Cortex of kidney (tissue), 1 donor: ENCODE results near the gene HPSE2.

Experiments
- DNase-seq: peaks from one replicate; lab custom pipeline; 2025; lab: John Stamatoyannopoulos, UW

Gene HPSE2

DNA sequence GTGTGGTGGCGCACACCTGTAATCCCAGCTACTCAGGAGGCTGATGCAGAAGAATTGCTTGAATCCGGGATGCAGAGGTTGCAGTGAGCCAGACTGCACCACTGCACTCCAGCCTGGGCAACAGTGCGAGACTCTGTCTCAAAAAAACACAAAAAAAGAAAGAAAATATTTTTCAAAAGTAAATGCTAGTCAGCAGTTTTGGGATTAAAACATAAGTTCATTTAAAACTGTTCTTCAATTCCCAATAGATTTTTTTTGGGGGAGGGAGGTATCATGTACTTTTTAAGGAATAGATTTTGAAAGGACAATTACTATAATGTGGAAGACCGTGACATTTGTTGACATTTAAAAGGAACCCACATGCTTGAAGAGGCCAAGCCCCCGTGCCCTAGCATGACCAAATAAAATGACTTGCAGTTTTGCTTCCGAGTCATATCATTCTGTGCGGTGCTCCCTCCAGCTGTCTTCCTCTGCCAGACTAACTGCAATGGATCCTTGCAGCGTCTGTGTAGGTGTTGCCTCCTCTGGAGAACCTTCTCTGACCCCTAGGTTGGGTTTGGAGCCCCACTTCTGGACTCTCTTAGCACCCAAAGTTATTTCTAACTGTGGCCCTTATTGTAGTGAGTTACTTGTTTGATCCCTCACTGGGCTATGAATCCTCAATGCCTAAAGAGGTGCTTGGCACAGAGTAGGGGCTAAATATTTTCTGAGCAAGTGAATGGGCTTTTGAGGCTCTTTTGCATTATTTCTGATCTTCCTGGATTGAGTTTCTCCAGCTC is 771.5 kb downstream of the HPSE2 start:
- no peak for DNase-seq

DNA sequence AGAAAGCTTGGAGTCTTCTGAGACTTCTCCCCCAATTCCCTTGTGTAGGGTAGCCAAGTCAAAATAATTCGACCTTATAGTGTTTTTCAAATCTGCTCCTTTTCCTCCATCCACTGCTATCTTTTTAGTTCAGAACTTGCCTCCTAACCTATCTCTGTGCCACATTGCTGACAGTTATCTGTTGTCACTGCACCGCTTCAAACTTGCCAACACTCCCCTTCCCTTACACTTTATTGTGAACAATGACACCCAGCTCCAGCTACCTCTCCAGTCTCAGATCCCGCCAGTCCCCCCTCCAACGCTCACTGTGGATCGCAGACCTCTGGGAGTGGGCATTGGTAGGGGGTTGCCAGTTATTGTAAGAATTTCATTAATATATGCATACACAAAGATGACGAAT is 772.6 kb downstream of the HPSE2 start:
- no peak for DNase-seq

DNA sequence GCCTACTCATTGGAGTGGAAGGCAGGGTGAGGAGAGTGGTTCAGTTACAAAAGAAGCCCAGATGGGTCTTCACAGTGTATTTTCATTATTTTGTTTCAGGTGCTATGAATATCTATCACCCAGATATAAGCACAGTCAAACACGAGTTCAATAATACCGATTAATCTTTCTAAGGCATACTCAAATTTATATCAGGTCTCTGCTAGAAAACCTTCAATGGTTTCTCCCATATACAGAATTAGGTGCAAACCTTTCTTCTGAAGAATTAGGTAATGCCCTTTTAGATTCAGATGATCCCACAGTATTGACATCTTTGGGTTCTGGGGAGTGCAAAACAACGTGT is 774.2 kb downstream of the HPSE2 start:
- DNase-seq = no peak

DNA sequence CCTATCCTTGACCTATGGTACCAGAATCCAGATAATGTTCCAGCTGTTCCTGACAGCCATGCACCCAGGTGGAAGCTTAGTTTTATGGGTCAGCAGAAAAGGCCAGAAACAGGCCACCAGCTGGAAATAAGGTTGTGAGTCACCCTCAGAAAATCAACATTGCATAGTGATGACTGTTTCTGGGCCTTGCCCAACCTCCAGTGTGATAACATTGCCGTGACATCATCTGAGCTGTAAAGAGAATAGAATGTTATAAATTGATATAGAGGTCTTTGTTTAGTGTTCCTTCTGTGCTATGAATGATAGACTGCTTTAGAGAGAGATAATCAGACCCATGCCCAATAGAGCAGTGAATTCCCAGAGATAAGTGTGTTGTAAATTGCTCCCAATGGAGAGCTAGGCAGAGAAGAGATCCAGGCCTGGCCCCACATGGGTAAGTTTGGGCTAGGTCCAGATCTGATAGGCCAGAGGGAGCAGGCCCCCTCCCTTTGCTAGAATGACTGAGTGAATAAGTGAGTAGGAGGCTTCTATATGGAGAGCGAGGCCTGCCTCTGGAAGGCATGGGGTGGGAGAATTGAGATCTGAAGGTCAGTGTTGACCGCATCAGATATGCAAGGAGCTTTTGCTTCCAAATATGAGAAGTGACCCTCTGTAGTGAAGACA is 774.7 kb downstream of the HPSE2 start:
- no peak for DNase-seq

DNA sequence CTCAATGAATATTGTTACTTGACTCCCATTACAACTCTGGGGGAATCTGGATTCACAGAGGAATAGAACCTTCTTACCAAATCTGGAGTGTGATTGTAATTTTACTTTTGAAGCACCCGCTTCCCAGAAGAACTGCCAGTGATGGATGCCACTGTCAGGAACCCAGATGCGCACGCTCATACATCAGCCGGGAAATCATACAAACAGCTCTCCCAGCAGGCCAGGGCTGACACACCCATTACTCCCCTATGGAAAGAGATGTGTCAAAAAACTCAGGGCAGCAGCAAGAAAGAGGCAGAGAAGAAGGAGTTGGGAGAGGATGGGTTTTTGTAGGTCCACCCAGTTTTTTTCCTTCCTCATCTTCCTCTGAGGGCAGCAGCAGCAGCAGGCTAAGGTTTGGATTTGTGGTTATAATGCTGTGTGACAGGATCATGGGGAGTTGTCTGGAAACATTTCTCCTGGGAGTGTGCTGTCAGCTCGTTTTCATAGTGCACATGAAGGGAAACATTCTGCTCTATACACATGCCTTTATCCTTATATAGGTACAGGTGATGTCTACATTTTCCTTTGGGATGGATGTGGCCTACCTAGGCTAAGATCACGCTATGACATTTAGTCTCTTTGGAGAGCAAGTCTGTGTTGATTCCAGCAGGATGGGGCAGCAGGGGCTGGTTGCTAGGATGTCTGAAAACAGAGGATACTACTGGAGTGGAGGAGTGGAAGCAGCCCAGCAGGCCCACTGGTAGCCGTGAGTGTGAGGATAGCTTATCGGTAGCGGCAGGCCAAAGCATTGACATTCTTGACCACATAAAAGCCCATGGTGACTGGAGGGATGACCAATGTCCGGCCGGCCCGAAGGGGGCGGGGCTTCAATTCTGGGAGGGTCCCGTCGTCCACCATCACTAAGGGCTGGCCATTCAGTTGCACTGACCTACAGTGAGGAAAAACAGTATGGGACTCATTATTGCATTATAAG is 776.6 kb downstream of the HPSE2 start:
- no peak for DNase-seq

DNA sequence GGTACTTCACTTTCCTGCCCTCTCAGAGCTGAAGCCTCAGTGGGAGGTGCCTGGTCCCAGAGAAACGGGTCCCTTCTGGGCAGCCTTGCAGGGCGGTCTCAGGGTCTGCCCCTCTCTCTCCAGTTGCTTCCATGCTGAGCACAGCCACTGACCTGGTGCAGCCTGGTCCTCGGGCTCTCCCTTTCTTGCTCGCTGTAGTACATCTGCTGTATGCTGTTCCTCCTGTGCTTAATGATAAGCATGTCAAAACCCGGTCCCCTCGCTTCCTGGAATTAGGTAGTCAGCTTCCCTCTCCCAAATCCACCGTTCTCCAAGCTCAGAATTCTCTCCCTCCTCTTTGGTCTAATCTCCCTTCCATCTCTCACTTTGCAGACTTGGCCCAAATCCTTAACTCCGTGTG is 777.9 kb downstream of the HPSE2 start:
- DNase-seq = no peak

DNA sequence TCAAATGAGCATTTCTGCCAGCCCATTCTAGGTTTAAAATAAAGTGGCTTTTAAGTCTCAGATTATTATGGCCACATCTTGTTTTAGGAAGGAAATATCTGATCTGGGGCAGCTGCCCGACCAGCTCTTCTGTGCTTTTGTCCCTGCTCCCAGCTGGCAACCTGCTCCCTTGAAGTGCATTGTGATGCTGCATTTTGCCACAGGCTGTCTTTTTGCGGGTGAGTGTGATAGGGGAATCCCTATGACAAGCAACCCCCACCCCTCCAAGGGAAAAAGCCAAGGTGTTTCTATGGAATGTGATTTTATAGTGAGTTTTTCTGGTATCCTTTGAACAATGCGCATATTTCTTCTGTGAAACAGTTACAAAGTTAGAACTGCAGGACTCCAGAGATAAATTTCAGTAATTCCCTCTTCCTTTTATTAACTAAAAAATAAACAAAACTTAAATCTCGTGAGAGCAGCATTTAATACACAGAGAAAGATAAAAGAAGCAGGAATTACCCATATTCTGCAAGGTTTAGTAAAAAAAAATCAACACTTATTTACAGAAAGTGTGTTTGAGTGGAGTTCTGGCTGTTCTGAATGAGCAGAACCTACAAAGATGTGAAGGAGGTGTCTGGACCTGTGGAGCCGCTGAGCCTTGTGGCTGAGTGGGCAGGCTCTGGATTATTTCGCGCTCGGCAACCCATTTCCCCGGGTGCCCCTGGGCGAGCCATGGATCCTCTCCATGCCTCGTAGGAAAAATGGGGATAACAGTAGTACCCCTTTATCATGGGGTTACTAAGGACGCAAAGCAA is 778.8 kb downstream of the HPSE2 start:
- no peak for DNase-seq

DNA sequence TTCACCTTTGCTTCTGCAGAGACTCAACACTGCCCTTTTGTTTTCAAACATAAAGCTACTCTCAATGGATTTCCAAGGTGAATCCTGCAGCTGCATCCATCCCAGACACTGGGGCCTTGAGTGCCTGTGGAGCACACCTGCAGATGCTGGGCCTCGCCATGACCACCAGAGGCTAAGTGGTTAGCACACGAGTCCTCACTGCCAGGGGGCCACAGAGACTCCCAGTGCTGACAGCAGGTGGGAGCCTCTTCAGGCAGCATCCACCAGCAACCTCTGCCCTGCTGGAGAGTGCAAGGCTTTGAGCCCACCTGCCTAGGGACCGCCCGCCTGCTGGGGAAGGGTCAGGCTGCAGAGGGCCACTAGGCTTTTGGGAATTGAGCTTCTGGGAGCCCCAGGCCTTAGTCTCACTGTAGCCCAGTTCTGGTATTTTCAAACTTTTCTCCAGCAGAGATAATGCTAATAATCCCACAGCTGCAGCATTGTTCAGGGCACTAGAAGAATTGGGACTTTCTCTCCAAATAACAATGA is 779.5 kb downstream of the HPSE2 start:
- no peak for DNase-seq

DNA sequence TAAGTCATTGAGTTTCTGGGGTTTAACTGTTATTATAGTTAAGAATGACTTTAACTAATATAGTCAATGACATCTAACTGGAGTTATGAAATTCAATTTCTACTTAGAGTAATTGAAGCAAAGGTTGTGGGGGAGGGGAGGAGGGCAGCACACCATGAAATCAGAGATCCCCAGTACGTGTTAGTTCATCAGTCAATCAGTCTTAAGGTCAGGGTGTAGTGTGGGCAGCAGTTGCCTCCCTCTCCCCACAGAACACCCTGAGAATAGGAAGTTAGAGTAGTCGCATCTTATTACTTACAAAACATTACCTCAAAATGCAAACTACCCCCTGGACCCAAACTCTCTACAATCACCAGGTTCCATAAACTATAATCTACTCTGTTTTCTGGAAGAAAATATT is 781.9 kb downstream of the HPSE2 start:
- DNase-seq = no peak

DNA sequence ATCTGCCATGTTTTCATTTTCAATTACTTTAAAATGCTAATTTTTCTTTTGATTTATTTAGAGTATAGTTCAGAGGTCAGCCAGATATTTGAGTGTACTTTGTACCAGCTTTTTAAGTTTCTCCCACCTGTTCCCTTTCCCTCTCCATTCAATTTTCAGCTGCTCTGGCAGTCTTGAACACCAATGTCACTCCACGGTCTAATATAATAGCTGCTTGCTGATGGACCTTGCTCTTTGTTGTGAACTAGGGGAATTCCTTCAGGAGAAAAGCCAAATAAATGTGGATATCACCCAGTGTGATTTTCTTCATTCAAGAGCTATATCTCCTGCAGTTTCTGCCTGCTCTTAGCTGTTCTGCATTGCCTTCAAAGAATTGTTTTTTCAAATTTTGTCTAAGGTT is 785.0 kb downstream of the HPSE2 start:
- DNase-seq = no peak

DNA sequence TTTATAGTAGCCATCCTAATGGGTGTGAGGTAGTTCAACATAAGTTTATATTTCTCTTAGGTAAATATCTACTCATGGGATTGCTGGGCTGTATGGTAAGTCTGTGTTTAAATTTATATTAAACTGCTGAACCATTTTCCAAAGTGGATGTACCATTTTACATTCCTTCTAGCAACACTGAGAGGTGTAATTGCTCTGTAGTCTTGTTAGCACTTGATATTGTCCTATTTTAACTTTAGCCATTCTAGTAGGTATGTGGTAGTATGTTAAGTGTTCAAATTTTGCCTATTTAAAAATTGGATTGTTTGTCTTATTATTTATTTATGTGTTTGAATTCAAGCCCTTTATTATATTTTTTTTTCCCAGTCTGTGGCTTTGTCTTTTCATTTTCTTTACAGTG is 786.4 kb downstream of the HPSE2 start:
- no peak for DNase-seq

DNA sequence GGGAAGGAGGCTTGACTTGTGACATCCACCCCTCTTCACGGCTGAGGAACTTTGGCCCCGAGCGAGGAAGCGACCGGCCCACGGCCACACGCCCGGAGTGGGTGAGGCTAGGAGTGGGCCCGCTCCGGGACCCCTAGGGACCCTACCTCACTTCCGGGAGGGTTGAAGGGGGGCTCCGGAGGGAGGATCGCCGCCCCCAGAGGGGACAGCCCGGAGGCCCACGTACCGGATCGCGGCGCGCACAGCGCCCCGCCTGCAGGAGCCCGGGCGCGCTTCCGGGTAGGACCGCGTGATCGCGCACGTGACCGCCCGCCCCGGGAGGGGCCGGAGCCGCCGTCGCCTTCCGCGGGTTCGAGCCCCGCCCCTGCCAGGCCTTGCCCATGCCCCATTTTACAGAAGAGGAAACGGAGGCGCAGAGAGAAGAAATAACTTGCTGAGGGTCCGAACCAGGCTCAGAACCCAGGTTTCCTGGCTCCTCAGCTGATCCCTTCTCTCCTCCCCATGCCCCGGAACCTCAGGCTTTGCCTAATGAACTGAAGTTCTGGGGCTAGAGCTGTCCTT is 788.9 kb downstream of the HPSE2 start, which contains the start of gene HPS1:
Gene HPS1, minus strand, starts transcription at position 275 of the 561 bp plus-strand sequence. CDS start 3,695 bp downstream, outside the sequence.
- DNase-seq = no peak

DNA sequence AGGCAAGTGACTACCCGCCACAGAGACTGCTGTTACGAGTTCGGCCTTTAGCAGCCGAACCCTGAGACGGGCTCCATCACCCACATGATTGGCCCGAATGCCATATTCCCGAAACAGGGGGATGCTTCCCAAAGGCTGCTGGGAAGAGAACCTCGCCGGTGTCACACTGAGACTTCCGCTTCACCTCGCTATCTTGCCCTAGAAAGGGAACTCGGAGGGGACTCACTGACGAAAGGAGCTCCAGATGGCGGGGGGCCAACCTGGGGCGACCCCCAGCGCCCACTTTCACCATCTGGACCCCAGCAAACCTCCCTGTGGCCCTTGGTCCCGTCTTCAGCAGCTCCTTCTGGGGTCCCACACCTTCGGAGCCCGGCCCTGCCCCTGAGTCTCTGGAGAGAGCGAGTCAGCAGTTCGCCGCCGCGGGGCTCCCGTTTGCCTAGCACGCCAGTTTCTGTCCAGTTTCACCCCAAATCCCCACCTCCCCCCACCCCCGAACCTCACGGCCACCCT is 789.4 kb downstream of the HPSE2 start:
- DNase-seq = no peak

DNA sequence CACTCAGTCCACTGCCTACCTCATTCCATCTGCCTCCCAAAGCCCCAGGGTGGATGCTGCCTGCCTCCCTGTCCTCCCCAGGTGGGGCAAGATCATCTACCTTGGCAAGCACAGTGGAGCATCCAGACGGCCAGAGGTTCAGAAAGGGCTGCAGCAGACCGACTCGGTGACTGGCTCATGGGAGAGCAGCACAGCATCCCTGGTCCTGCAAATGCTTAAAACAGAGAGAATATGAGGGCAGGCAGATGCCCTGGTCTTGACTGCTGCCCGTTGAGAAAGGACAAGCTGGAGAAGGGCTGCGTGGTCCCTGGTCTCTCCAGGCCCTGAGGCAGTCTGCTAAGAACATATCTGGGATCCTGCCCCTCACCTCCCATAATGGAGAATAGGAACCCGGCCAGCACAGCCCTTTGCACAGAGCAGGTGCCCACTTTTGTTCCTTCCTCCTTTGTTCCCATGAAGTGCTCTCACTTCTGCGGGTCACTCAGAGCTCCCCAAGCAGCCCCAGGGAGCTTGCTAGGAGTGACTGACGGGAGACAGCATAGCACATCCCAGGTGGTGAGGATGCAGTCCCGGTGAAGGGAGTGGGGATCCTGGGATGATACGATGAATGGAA is 790.3 kb downstream of the HPSE2 start:
- no peak for DNase-seq

DNA sequence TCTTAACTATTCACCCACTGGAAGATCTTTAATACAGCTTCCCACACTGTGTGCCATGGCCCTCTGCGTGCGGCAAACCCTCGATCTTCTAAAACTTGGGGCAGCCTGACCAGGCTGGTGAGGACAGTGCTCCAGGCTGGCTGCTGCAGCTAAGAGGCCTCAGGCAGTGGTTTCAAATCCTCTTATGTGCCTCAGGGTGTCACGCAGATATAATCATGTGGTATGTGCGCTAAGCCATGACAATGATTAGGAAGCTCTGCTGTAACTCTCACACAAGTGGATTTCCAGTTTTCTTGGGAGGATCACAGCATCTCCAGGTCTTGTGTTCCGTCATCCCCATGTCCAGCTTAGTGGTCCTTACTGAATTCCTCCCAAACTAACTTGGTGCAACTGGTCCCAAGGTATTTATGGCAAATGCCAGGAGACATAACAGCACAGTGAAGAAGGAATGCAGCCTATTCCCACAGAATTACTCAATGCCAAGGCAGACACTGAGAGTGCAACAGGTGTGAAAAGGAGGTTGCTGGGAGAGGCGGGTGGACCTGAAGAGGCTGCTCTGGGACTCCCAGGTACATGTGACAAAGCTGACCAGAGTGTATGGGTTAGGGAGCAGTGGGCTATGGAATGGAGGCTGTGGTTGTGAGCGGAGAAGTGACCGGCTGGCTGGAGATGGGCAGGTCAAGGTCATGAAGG is 791.2 kb downstream of the HPSE2 start:
- DNase-seq = no peak

DNA sequence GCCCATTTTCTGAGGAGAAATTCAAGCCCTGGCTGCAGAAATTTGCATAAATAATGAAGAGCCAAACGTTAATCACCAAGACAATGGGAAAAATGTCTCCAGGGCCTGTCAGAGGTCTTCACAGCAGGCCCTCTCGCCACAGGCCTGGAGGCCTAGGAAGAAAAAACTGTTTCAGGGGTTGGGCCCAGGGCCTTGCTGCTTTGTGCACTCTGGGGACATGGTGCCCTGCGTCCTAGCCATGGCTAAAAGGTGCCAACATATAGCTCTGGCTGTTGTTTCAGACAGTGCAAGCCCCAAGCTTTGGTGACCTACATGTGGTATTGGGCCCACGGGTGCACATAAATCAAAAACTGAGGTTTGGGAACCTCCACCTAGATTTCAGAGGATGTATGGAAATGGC is 796.9 kb downstream of the HPSE2 start:
- DNase-seq = no peak

DNA sequence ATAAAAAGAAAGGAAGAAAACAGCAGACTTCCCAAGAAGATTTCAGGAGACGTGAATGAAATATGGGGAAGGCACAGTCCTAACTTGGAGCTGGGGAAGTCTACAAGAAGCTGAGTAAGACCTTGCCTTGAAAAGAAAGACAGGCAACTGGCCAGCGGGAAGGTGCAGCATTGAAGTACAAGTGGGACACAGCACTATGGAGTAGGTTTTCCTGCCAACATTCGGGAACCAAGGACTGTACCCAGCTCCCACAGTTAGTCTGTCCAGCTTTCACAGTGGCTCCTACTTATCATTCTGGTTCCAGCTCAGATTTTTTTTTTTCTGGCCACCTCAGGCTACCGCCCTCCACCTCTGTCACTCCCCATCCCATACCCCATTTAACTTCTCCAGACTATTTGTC is 798.9 kb downstream of the HPSE2 start:
- no peak for DNase-seq

DNA sequence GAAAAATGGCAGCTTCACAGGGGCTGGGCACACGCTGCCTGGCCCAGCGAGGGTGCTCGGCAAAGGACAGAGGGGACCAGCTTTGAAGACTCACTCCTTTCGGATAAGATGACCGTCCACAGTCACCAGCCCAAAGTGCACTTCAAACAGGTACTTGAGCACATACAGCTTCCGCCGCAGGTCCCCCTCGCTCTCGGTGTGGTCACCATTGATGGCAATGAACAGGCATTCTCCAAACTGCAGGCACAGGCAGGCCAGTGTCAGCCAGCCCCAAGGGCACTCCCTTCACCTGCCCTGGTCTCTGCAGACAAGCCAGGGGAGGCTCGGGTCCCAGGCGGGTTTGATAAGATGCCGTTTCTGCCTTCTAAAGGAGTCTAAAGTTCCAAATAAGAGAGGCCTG is 800.5 kb downstream of the HPSE2 start:
- no peak for DNase-seq

DNA sequence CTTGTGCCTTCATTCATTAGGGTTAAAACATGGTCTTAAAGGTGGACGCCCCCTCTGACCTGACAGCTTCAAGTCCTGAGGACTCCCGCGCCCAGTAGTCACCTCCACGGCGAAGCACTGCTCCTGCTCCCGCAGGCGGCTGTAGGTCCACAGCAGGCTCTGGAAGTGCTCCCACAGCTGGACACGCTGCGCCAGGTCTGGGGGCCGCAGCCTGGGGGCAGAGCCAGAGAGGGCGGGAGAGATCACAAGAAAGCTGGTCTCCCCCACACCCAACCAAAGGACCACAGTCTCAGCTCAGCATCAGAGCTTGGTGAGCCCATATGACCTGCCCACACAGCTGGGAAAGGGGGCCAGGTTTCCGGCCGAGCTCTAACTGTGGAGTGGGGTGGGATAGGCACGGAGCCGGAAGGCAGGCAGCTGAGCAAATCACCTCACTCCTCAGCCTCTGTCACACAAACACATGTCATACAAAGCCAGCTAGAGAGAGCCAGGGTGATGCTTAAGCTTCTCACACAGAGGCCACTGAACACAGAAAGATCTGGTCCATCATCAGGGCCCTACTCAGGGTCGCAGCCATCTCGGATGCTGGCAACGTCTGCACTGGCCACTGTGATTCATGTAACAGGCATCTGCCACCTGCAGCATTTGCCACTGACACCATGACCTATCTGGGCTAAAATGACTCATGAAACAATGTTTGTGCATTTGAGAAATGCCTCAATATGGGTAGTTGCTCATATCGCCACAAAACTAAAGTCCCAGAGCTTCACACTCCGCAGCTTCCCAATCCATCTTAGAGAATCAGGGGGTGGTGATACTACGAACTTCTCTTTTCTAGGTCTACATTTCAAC is 801.5 kb downstream of the HPSE2 start:
- DNase-seq = no peak
